ENCODE measurements around the gene XIRP1. TPM values are rescaled to one million over a fixed set of nuclear protein-coding genes. Genes with fewer than 3 reads are reported as not detected.

XIRP1 gene
- total and polyA plus RNA-seq, 2 donors (not counting 1 experiment from before 2014, with no cell fraction given) = not detected

- intact Hi-C loops (cut with micrococcal nuclease) = no loop called here
- DNase-seq (peak; percentile 78), ATAC-seq (ENCODE audit: low read depth) (peak; percentile 56)
- Mint-ChIP-seq H3K27ac (peak overlapping the region; percentile 76), H3K4me3 (peak overlapping the region; percentile 89), H3K9me3 (ENCODE audit: insufficient read depth) (no peaks in the 10 kb centered on the region), H3K27me3 (no peaks in the 10 kb centered on the region), H3K4me1 (peaks cover 32% of the 10 kb centered on the region)
- Histone ChIP-seq H3K27me3 (replicated peaks in 1 of 4; ENCODE audit: control extremely low read depth in 1 of 4, control insufficient read depth in 3 of 4, insufficient read depth in 4 of 4, low read length in 3 of 4) (no peaks in the 10 kb centered on the region), H3K4me1 (ENCODE audit: control insufficient read depth in 2 of 2, insufficient read depth in 2 of 2, low read length in 2 of 2) (peaks cover 23 to 35% of the 10 kb centered on the region in 2 donors), H3K4me3 (ENCODE audit: control extremely low read depth in 1 of 5, extremely low read depth in 1 of 5, insufficient read depth in 1 of 5, low read depth in 2 of 5, low read length in 4 of 5) (peak overlapping the region; percentile 26 to 81 (median 57)), H4K20me1 (ENCODE audit: control insufficient read depth, insufficient read depth, low read length, poor library complexity, severe bottlenecking) (no peaks in the 10 kb centered on the region), H3K9me3 (ENCODE audit: control extremely low read depth in 1 of 3, control insufficient read depth in 2 of 3, insufficient read depth in 1 of 3, low read length in 2 of 3) (no peaks in the 10 kb centered on the region), H3K27ac (ENCODE audit: low read length in 2 of 2) (peak overlapping the region; percentile 4 to 59), H3K9ac (ENCODE audit: low read length) (peak overlapping the region; percentile 75), H3K79me2 (ENCODE audit: control insufficient read depth, insufficient read depth, low read length) (no peaks in the 10 kb centered on the region), H2AFZ (ENCODE audit: insufficient read depth, low read depth, low read length, poor library complexity, severe bottlenecking) (peak overlapping the region; percentile 76), H3K4me2 (replicated peaks; ENCODE audit: low read depth, low read length, poor library complexity, severe bottlenecking) (peak overlapping the region; percentile 92), H3K36me3 (replicated peaks in 1 of 2; ENCODE audit: control extremely low read depth in 1 of 2, control insufficient read depth in 1 of 2, extremely low read depth in 1 of 2, insufficient read depth in 2 of 2, low read length in 1 of 2) (no peaks in the 10 kb centered on the region)
- WGBS (ENCODE audit: insufficient coverage) = 2% methylated on average over 14 of the region's 32 CpGs
- no peak for TF ChIP-seq CTCF (IDR thresholded peaks at IDR 0.05)
- no peak for TF ChIP-seq EZH2 (IDR thresholded peaks at IDR 0.05; ENCODE audit: borderline replicate concordance, insufficient read depth, low read depth, low read length, poor library complexity, severe bottlenecking)
- ChIA-PET POLR2A (interaction anchor here (0.9 to 1.4 kb wide), 6 partner anchors 11 to 91 kb away, joined by 3 to 5 read pairs (median 3); no protein-coding TSS in a partner anchor), CTCF (interaction anchor here (1.2 to 3.5 kb wide), 13 partner anchors 8 to 114 kb away, joined by 3 to 19 read pairs (median 8); partner anchors contain the start of genes TTC21A and XIRP1)
Measured at GRCh38 chr3:39177708-39178332, 14.6 kb downstream of the XIRP1 start.
